Naive thymus-derived CD8-positive, alpha-beta T cell (primary cell): ENCODE data around the gene INTS7. TPM values are rescaled to one million over a fixed set of nuclear protein-coding genes. Genes with fewer than 3 reads are reported as not detected.
A peak's percentile ranks its signal among the peaks of the same experiment; 100 is the strongest.
"Not testable (repeated sequence)": the region's sequence is repeated elsewhere in the genome, so short reads cannot be mapped to it uniquely, and the experiment has no call there.

Experiments used
- ATAC-seq, 2 donors: fragments of 150-1000 bp; cut with Tn5 transposase in 1 of 2; sonication (Bioruptor Pico), chemical (Tn5 transposase) in 1 of 2; 1 replicate in 1 of 2; 2 replicates in 1 of 2; pipeline ENCODE4 v1.10.0; 2021; ENCODE audit warnings: mild to moderate bottlenecking in 2 of 2, moderate library complexity in 2 of 2
- POLR2A ChIA-PET: fragments of 350-600 bp; sonication (Branson Sonifier 250); formaldehyde crosslinking; loops from one replicate; lab custom pipeline; 2021; ENCODE audit warnings: antibody characterized with exemption; lab: Charles Lee
- DNase-seq, 10 donors: peaks; one replicate each; pipeline versions ENCODE4 v3.0.0 to v3.0.0-alpha.2; 2020 to 2022
- H3K27ac Mint-ChIP-seq, 10 donors: one replicate each; pipeline ENCODE4 v1.8.0; 2020 to 2022; ENCODE audit warnings: mild to moderate bottlenecking in 10 of 10, mixed read lengths in 10 of 10, moderate library complexity in 4 of 10, inconsistent platforms in 1 of 10
- H3K27me3 Mint-ChIP-seq, 5 donors: one replicate each; pipeline ENCODE4 v1.8.0; 2021 to 2022; ENCODE audit warnings: mixed read lengths in 5 of 5
- H3K36me3 Mint-ChIP-seq, 3 donors: one replicate each; pipeline ENCODE4 v1.8.0; 2020 to 2022; ENCODE audit warnings: mixed read lengths in 3 of 3, mild to moderate bottlenecking in 2 of 3, inconsistent platforms in 1 of 3
- H3K4me1 Mint-ChIP-seq, 4 donors: one replicate each; pipeline ENCODE4 v1.8.0; 2021 to 2022; ENCODE audit warnings: mixed read lengths in 4 of 4
- H3K4me3 Mint-ChIP-seq, 10 donors: one replicate each; pipeline ENCODE4 v1.8.0; 2020 to 2022; ENCODE audit warnings: mild to moderate bottlenecking in 10 of 10, mixed read lengths in 10 of 10, moderate library complexity in 6 of 10, inconsistent platforms in 1 of 10
- H3K9me3 Mint-ChIP-seq, 9 donors: one replicate each; pipeline ENCODE4 v1.8.0; 2020 to 2022; ENCODE audit warnings: mixed read lengths in 9 of 9, mild to moderate bottlenecking in 3 of 9, inconsistent platforms in 1 of 9, moderate library complexity in 1 of 9
- polyA plus RNA-seq, 3 donors: library from polyadenylated mRNA; unstranded; fragments of 300-500 nt; fragmentation: Illumina TruSeq; gene quantifications; one replicate each; pipeline ENCODE4 v1.2.3, GENCODE V29; 2021
- total RNA-seq, 8 experiments: library from RNA in 2 of 8; stranded (reverse) in 2 of 8; gene quantifications; one replicate each; pipeline ENCODE4 v1.2.3 and lab custom pipeline; 2021 to 2026

Gene INTS7
- total and polyA plus RNA-seq, 5 experiments from 2014 or later, result 6.2 to 8.1 (median 7.6) TPM

DNA sequence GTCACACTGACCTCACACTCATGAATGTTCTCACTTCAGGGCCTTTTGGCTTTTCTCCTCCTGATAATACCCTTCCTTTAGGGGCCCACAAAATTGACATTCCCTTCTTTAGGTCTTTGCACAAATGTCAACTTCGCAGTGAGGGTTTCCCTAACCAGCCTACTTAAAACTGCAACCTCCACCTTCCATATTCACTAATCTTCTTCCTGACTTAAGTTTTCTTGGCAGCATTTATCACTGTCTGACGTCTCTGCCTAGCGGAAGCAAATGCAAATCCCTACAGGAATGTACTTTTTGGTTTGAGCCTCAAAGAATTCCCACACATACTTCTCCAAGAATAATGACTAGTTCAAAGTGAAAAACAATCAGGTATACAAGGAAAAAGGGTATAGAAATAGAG lies 32.8 kb downstream of the INTS7 start:
- peaks cover 0 to 56% (median 7%) of the 10 kb centered on the region in 3 donors for H3K36me3 Mint-ChIP-seq
- no peak for DNase-seq
- no peaks in the 10 kb centered on the region for H3K27me3 Mint-ChIP-seq
- POLR2A ChIA-PET, result no interaction called here
- ATAC-seq, result no peak
- H3K9me3 Mint-ChIP-seq, result no peaks in the 10 kb centered on the region
- H3K27ac Mint-ChIP-seq, result no peak overlapping the region
- H3K4me1 Mint-ChIP-seq, result no peaks in the 10 kb centered on the region
- no peak overlapping the region for H3K4me3 Mint-ChIP-seq

DNA sequence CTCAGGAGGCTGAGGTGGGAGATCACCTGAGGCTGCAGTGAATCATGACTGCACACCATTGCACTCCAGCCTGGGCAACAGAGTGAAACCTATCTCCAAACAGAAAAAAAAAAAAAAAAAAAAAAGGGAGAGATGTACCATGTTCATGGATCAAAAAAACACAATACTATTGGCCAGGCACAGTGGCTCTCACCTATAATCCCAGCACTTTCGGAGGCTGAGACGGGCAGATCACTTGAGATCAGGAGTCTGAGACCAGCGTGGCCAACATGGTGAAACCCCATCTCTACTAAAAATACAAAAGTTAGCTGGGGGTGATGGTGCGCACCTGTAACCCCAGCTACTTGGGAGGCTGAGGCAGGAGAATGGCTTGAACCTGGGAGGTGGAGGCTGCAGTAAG lies 37.9 kb downstream of the INTS7 start:
- POLR2A ChIA-PET, H3K4me3 Mint-ChIP-seq, H3K27me3 Mint-ChIP-seq, H3K9me3 Mint-ChIP-seq, ATAC-seq, DNase-seq, H3K4me1 Mint-ChIP-seq: not testable (repeated sequence)
- H3K36me3 Mint-ChIP-seq, result peaks cover 4 to 43% (median 12%) of the 10 kb centered on the region in 3 donors
- H3K27ac Mint-ChIP-seq, result peak overlapping the region in 1 of 10 donors; percentile 8

DNA sequence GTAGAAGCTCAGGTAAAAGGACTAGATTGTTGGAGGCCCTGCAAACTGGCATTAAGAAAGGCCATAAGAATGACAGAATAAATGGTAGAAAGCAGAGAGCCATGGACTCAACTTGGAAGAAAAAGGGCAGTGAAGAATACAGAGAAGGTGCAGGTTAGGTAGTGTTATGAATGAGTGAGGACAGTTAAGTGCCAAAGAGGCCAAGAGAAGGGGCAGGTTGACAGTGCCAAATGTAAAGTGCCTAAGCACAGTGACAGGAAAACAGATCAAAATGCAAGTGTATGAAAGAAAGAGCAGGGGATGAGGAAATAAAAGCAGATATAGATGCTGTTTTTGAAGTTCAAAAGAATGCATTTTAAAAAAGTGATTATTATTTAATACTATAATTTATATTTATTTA lies 43.7 kb downstream of the INTS7 start:
- H3K27me3 Mint-ChIP-seq, result no peaks in the 10 kb centered on the region
- ATAC-seq (no peak), DNase-seq (no peak)
- peaks cover 4 to 39% (median 7%) of the 10 kb centered on the region in 3 donors for H3K36me3 Mint-ChIP-seq
- H3K4me3 Mint-ChIP-seq, result no peak overlapping the region
- POLR2A ChIA-PET, result no interaction called here
- H3K4me1 Mint-ChIP-seq, result peaks cover 0 to 5% (median 3%) of the 10 kb centered on the region in 4 donors
- no peaks in the 10 kb centered on the region for H3K9me3 Mint-ChIP-seq
- peak overlapping the region in 1 of 10 donors; percentile 15 for H3K27ac Mint-ChIP-seq

DNA sequence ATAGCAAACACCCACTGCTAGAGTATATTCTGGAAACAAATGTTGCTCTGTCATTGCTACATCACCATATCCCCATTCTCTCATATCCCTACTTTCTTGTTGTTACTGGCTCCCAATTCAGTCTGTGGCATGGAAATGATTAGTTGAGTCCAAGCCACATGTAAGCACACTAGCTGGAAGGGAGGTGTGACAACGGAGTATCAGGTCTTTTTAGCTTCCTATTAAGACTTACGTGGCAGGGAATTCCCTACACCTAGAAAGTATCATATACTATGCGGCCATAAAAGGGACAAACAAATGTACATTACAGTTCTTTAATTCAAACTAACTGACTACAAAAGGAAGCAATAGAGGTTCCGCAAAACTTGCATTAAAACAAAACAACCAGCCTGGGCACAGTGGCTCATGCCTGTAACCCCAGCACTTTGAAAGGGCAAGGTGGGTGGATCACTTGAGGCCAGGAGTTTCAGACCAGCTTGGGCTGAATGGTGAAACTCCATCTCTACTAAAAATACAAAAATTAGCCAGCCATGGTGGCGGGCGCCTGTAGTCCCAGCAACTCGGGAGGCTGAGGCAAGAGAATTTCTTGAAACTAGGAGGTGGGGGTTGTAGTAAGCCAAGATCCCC lies 48.6 kb downstream of the INTS7 start:
- Mint-ChIP-seq H3K27me3 (no peaks in the 10 kb centered on the region), H3K9me3 (no peaks in the 10 kb centered on the region), H3K36me3 (peaks cover 0 to 51% (median 22%) of the 10 kb centered on the region in 3 donors), H3K4me3 (no peak overlapping the region), H3K4me1 (peaks cover 0 to 4% (median 2%) of the 10 kb centered on the region in 4 donors), H3K27ac (no peak overlapping the region)
- ATAC-seq, result no peak
- DNase-seq, result no peak
- POLR2A ChIA-PET, result no interaction called here

DNA sequence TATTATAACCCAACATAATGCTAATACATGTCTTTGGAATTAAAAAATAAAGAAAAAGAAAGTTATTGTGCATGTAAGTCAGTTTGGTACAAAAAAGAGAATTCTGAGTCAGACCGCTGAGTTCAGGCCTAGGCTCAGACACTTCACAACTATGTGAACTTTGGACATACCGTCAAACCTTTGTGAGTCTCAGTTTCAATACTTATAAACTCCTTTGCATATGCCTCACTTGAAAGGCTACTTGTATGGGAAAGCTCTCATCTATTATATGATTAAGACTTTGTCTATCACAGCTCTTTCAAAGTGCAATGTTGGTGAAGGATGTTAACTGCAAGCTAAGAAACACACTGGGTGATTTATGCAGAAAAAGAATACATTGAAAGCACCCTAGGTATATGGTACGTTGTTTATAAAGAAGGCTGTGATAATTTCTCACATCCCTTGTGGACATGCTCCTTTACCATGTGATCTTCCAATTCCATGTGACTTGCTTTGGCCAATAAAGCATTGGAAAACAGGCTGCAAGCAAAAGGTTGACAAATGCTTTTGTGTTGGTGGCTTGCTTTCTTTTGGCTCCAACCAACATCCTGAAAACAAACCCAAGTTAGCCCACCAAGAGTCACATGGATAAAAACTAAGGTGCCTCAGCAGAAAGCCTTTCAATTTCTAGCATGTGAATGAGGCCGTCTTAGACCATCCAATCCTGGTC lies 49.6 kb downstream of the INTS7 start:
- Mint-ChIP-seq H3K4me3 (no peak overlapping the region), H3K4me1 (peaks cover 0 to 2% (median 0%) of the 10 kb centered on the region in 4 donors), H3K27ac (no peak overlapping the region), H3K36me3 (peaks cover 0 to 52% (median 24%) of the 10 kb centered on the region in 3 donors), H3K9me3 (no peaks in the 10 kb centered on the region), H3K27me3 (no peaks in the 10 kb centered on the region)
- DNase-seq (no peak), ATAC-seq (no peak)
- POLR2A ChIA-PET, result no interaction called here

DNA sequence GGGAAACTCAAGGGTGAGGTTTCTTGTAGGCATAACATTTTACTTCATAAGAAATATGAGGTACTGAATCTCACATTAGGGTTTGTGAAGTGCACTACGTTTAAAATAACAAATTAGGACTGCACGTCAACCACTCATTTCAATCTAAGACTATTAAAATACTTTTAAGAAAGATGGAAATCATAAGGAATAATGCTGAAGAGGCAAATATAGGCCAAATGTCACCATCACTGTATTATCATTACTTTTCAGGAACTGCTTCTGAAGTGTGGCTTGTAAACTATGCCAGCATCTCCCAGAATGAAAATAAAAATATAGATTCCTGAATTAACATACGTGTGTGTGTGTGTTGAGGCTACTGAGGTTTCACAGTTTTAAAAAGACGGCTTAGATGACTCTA lies 56.8 kb downstream of the INTS7 start:
- H3K27me3 Mint-ChIP-seq, result no peaks in the 10 kb centered on the region
- no peak overlapping the region for H3K4me3 Mint-ChIP-seq
- peaks cover 0 to 2% (median 0%) of the 10 kb centered on the region in 4 donors for H3K4me1 Mint-ChIP-seq
- H3K36me3 Mint-ChIP-seq, result peaks cover 6 to 76% (median 17%) of the 10 kb centered on the region in 3 donors
- H3K27ac Mint-ChIP-seq, result no peak overlapping the region
- DNase-seq (no peak), ATAC-seq (no peak)
- no peaks in the 10 kb centered on the region for H3K9me3 Mint-ChIP-seq
- POLR2A ChIA-PET, result no interaction called here

DNA sequence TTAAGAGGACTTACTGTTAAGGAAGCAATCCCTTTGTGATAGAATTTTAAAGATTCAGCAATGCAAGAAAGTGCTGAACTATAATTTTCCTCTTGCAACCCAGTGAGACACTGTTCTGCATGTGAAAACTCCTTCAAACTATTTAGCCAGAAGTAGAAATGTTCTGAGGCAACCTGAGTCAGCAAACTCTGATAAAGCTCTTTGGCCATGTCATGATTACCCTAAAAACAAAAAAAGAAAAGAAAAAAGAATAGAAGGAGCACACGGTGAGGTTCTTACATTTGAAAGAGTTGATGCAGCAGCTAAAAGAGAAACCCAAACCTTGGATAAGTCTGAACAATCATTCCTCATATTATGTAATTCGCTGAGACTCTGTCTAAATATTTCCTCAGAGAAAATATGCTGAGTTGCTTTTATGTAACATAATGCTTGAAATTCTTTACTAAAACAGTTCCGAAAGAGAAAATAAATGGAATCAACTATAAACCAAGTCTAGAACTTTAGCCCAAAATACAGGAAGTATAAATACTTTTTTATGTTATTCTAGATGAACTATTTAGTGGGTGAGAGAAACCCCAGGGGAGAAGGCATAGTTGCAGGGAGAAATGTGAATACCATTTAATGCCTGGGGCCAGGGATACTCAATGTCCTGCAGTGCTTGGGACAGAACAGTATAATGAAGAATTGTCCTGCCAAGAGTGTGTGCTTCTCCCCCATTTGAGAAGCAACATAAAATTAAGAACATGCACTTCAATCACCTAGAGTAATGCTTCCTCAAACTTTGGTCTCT lies 60.0 kb downstream of the INTS7 start:
- Mint-ChIP-seq H3K4me3 (no peak overlapping the region), H3K36me3 (peaks cover 6 to 70% (median 8%) of the 10 kb centered on the region in 3 donors), H3K4me1 (peaks cover 0 to 2% (median 0%) of the 10 kb centered on the region in 4 donors), H3K27me3 (no peaks in the 10 kb centered on the region), H3K27ac (peak overlapping the region in 2 of 10 donors; percentile 31 to 72), H3K9me3 (no peaks in the 10 kb centered on the region)
- DNase-seq, result no peak
- ATAC-seq, result no peak
- POLR2A ChIA-PET, result no interaction called here

DNA sequence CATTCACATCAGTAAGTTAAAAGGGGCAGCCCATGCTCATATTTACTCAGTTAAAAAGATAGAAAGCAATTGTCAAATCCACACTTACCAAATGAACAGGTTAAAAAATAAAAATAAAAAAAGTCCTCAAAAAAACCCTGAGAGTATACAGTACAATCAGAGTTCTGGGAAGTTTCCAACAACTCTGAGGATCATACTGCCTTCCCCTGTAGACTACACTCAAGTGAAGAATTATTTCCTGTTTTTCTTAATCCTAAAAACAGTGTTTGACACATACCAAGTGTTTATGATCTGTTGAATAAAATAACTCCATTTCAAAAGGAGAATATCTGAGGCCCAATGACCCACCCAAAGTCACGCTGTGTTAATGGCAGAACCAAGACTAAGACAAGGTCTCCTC lies 61.8 kb downstream of the INTS7 start:
- no peak overlapping the region for H3K4me3 Mint-ChIP-seq
- H3K27me3 Mint-ChIP-seq, result no peaks in the 10 kb centered on the region
- no peak overlapping the region for H3K27ac Mint-ChIP-seq
- ATAC-seq (no peak), DNase-seq (no peak)
- H3K4me1 Mint-ChIP-seq, result peaks cover 0 to 2% (median 0%) of the 10 kb centered on the region in 4 donors
- POLR2A ChIA-PET, result no interaction called here
- peaks cover 0 to 63% (median 6%) of the 10 kb centered on the region in 3 donors for H3K36me3 Mint-ChIP-seq
- H3K9me3 Mint-ChIP-seq, result no peaks in the 10 kb centered on the region

DNA sequence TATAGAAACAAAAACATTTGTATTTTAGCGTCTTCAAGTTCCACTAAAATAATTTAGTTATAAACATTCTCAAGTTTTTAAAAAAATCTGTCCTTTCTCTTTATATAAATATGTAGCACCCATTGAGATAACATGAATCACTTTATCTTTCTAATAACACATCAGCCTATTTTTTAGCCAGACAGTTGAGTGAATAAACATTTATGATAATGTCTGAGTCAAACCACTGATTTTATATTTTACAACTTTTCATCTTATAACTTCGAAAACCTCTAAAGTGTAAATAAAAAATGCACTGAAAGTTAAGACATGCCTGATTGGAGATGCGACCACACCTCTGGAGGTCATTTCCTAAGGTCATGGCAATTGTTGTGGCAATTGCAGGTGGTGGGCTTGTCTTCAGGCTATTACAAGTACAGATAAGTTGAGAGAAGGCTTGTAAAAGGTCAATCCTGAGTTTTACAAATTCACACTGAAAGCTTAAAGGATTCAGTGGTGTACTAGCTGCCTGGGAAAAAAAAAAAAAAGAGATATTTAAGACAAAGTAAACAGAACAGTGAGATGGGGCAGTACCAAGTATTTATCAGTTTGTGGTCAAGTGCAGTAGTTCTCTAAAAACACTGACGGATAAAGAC lies 67.0 kb downstream of the INTS7 start:
- H3K4me3 Mint-ChIP-seq, result no peak overlapping the region
- DNase-seq (no peak), ATAC-seq (no peak)
- H3K36me3 Mint-ChIP-seq, result peaks cover 11 to 57% (median 22%) of the 10 kb centered on the region in 3 donors
- no peaks in the 10 kb centered on the region for H3K9me3 Mint-ChIP-seq
- no peaks in the 10 kb centered on the region for H3K27me3 Mint-ChIP-seq
- peaks cover 0 to 2% (median 0%) of the 10 kb centered on the region in 4 donors for H3K4me1 Mint-ChIP-seq
- POLR2A ChIA-PET, result no interaction called here
- H3K27ac Mint-ChIP-seq, result peak overlapping the region in 1 of 10 donors; percentile 69

DNA sequence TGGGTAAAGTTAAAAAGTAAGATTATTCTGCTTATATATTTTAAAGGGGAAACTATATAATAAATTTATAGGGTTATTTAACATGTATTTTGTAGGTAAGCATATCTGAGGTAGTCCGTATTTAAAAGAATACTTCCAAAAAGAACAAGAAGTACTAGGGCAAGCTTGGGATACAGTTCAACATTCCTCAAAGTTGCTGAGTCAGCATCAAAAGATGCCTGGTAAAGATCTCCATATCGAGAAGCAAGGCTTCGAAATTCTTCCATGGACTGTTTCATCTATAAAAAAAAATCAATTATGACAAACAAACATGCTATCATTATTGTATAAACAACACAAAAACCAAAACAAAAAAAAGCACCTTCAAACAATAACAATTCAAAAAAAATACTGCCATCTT lies 67.7 kb downstream of the INTS7 start:
- H3K27ac Mint-ChIP-seq, result no peak overlapping the region

DNA sequence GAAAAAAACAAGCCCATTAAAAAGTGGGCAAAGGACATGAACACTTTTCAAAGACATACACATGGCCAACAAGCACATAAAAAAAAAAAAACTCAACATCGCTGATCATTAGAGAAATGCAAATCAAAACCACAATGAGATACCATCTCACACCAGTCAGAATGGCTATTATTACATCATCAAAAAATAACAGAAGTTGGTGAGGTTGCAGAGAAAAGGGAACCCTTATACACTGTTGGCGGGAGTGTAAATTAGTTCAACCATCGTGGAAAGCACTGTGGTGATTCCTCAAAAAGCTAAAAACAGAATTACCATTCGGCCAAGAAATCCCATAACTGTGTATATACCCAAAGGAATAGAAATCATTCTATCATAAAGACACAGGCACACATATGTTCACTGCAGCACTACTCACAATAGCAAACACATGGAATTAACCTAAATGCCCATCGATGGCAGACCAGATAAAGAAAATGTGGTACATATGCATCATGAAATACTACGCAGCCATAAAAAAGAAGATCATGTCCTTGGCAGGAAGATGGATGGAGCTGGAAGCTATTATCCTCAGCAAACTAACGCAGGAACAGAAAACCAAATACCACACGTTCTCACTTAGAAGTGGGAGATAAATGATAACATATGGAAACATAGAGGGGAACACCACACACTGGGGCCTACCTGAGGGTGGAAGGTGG lies 70.1 kb downstream of the INTS7 start:
- Mint-ChIP-seq H3K27ac (peak overlapping the region in 1 of 10 donors; percentile 76), H3K27me3 (no peaks in the 10 kb centered on the region), H3K36me3 (peaks cover 16 to 70% (median 49%) of the 10 kb centered on the region in 3 donors), H3K4me3 (no peak overlapping the region), H3K9me3 (no peaks in the 10 kb centered on the region), H3K4me1 (peaks cover 0 to 2% (median 0%) of the 10 kb centered on the region in 4 donors)
- DNase-seq (no peak), ATAC-seq (no peak)
- POLR2A ChIA-PET, result no interaction called here

More for the DNA sequence above, 67.7 kb downstream of the INTS7 start:
- POLR2A ChIA-PET, result no interaction called here
- peaks cover 0 to 2% (median 0%) of the 10 kb centered on the region in 4 donors for H3K4me1 Mint-ChIP-seq
- no peaks in the 10 kb centered on the region for H3K9me3 Mint-ChIP-seq
- DNase-seq (no peak), ATAC-seq (no peak)
- H3K27me3 Mint-ChIP-seq, result no peaks in the 10 kb centered on the region
- H3K36me3 Mint-ChIP-seq, result peaks cover 14 to 62% (median 28%) of the 10 kb centered on the region in 3 donors
- no peak overlapping the region for H3K4me3 Mint-ChIP-seq

DNA sequence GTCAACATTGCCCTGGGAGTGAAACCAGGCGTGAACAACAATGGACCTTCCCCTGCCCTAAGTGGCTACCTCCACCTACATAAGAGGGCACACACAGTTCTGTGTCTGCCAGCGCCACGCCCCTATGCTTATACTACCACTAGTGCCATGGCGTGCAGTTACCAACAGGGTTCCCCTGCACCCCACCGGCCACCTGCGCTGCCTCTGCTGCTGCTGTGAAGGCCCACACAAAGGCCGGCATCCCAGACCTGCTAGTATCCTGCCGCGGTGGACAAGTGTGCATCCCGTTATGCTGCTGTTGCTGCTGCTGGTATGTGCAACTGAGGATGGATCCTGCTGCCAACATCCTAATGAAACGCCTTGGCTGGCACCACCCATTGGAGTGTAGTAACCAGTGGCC lies 75.7 kb downstream of the INTS7 start:
- Mint-ChIP-seq H3K27ac (peak overlapping the region in 1 of 10 donors; percentile 68), H3K4me3 (no peak overlapping the region), H3K27me3 (no peaks in the 10 kb centered on the region), H3K9me3 (peaks cover 0 to 7% (median 0%) of the 10 kb centered on the region in 9 donors), H3K4me1 (peaks cover 0 to under 1% (median 0%) of the 10 kb centered on the region in 4 donors), H3K36me3 (peaks cover 5 to 64% (median 54%) of the 10 kb centered on the region in 3 donors)
- no peak for ATAC-seq
- no peak for DNase-seq
- POLR2A ChIA-PET, result no interaction called here
